H9 (cell line): ENCODE results near the gene SPAG17. TPM values are rescaled to one million over a fixed set of nuclear protein-coding genes. Genes with fewer than 3 reads are reported as not detected.

ENCODE experiments used
- DNase-seq: peaks from one replicate; pipeline ENCODE4 v3.0.0-alpha.2; 2017
- H2AFZ ChIP-seq: one replicate; pipeline ENCODE4 v1.6.1; 2013; ENCODE audit warnings: mild to moderate bottlenecking, low read length, control low read depth, moderate library complexity
- H2AK5ac ChIP-seq: 2 replicates; pipeline ENCODE4 v1.6.1; 2013; ENCODE audit warnings: low read length, control low read depth, mixed read lengths; ENCODE audit not compliant: insufficient read length
- H2BK120ac ChIP-seq: one replicate; pipeline ENCODE4 v1.6.1; 2013; ENCODE audit warnings: low read depth, mild to moderate bottlenecking, low read length, control low read depth, inconsistent platforms; ENCODE audit not compliant: poor library complexity, severe bottlenecking
- H2BK12ac ChIP-seq: 2 replicates; pipeline ENCODE4 v1.6.1; 2013; ENCODE audit warnings: low read length, control low read depth, mixed read lengths, low read depth; ENCODE audit not compliant: insufficient read length
- H2BK15ac ChIP-seq: 2 replicates; pipeline ENCODE4 v1.6.1; 2013; ENCODE audit warnings: low read depth, low read length, control low read depth
- H2BK20ac ChIP-seq: one replicate; pipeline ENCODE4 v1.6.1; 2013; ENCODE audit warnings: low read depth, mild to moderate bottlenecking, low read length, control low read depth, inconsistent platforms; ENCODE audit not compliant: poor library complexity, severe bottlenecking
- H2BK5ac ChIP-seq: 2 replicates; pipeline ENCODE4 v1.6.1; 2013; ENCODE audit warnings: low read length, control low read depth, mixed read lengths; ENCODE audit not compliant: insufficient read length
- H3K14ac ChIP-seq: 2 replicates; pipeline ENCODE4 v1.6.1; 2013; ENCODE audit warnings: low read length, control low read depth; ENCODE audit not compliant: insufficient read depth
- H3K18ac ChIP-seq: 2 replicates; pipeline ENCODE4 v1.6.1; 2013; ENCODE audit warnings: low read depth, mild to moderate bottlenecking, mixed read lengths, low read length, control low read depth; ENCODE audit not compliant: insufficient read length
- H3K23ac ChIP-seq: 2 replicates; pipeline ENCODE4 v1.6.1; 2013; ENCODE audit warnings: low read length, control low read depth, mixed read lengths, low read depth; ENCODE audit not compliant: insufficient read length
- H3K23me2 ChIP-seq: 2 replicates; pipeline ENCODE4 v1.6.1; 2013; ENCODE audit warnings: low read depth, mild to moderate bottlenecking, mixed read lengths, low read length, control low read depth; ENCODE audit not compliant: insufficient read length, poor library complexity, severe bottlenecking
- H3K27ac ChIP-seq: 2 replicates; pipeline ENCODE4 v1.5.1; 2013; ENCODE audit warnings: low read length, control low read depth, mixed read lengths, low read depth; ENCODE audit not compliant: insufficient read length
- H3K27me3 ChIP-seq: 2 replicates; pipeline ENCODE4 v1.6.1; 2013; ENCODE audit warnings: low read length, control low read depth, inconsistent platforms; ENCODE audit not compliant: insufficient read depth
- H3K4ac ChIP-seq: 2 replicates; pipeline ENCODE4 v1.6.1; 2013; ENCODE audit warnings: low read depth, mild to moderate bottlenecking, control low read depth, inconsistent platforms, low read length, moderate library complexity
- H3K4me1 ChIP-seq: 2 replicates; pipeline ENCODE4 v1.6.1; 2013; ENCODE audit warnings: low read length, control low read depth, inconsistent platforms; ENCODE audit not compliant: insufficient read depth
- H3K4me2 ChIP-seq: 2 replicates; pipeline ENCODE4 v1.6.1; 2013; ENCODE audit warnings: low read length, control low read depth, mixed read lengths; ENCODE audit not compliant: insufficient read length, insufficient read depth
- H3K56ac ChIP-seq: 2 replicates; pipeline ENCODE4 v1.6.1; 2013; ENCODE audit warnings: low read depth, mild to moderate bottlenecking, mixed read lengths, low read length, control low read depth; ENCODE audit not compliant: insufficient read length
- H3K79me1 ChIP-seq: 2 replicates; pipeline ENCODE4 v1.6.1; 2013; ENCODE audit warnings: low read depth, mild to moderate bottlenecking, moderate library complexity, low read length, control low read depth, inconsistent platforms; ENCODE audit not compliant: insufficient read depth, poor library complexity, severe bottlenecking
- H3K79me2 ChIP-seq: 2 replicates; pipeline ENCODE4 v1.6.1; 2013; ENCODE audit warnings: low read length, control low read depth, inconsistent platforms; ENCODE audit not compliant: insufficient read depth
- H3K9ac ChIP-seq: 2 replicates; pipeline ENCODE4 v1.6.1; 2013; ENCODE audit warnings: low read length, control low read depth, mixed read lengths; ENCODE audit not compliant: insufficient read length; ENCODE audit errors: extremely low read depth
- H3K9me3 ChIP-seq: one replicate; pipeline ENCODE4 v1.6.1; 2013; ENCODE audit warnings: low read depth, low read length, inconsistent platforms; ENCODE audit not compliant: control insufficient read depth
- H3T11ph ChIP-seq: one replicate; pipeline ENCODE4 v1.6.1; 2013; ENCODE audit warnings: mild to moderate bottlenecking, low read length, control low read depth, inconsistent platforms
- H4K20me1 ChIP-seq: one replicate; pipeline ENCODE4 v1.6.1; 2013; ENCODE audit not compliant: control insufficient read depth, insufficient read length, insufficient read depth
- H4K5ac ChIP-seq: 2 replicates; pipeline ENCODE4 v1.6.1; 2013; ENCODE audit warnings: low read depth, mild to moderate bottlenecking, mixed read lengths, low read length, control low read depth; ENCODE audit not compliant: insufficient read length
- H4K8ac ChIP-seq: replicated peaks from 2 replicates; pipeline ENCODE4 v1.6.1; 2013; ENCODE audit warnings: low read length, control low read depth, mixed read lengths, low read depth; ENCODE audit not compliant: insufficient read length
- H4K91ac ChIP-seq: 2 replicates; pipeline ENCODE4 v1.6.1; 2013; ENCODE audit warnings: low read depth, mild to moderate bottlenecking, moderate library complexity, mixed read lengths, low read length, control low read depth; ENCODE audit not compliant: insufficient read length
- H3K27ac Mint-ChIP-seq, 3 experiments: 2 replicates in 2 of 3; 3 replicates in 1 of 3; pipeline ENCODE4 v1.8.0; 2020 to 2021; ENCODE audit warnings: mixed read lengths in 3 of 3, mild to moderate bottlenecking in 1 of 3, moderate library complexity in 1 of 3
- H3K27me3 Mint-ChIP-seq: 2 replicates; pipeline ENCODE4 v1.8.0; 2021; ENCODE audit warnings: low read depth, mild to moderate bottlenecking, moderate library complexity, mixed read lengths
- H3K36me3 Mint-ChIP-seq, 3 experiments: 2 replicates in 2 of 3; 3 replicates in 1 of 3; pipeline ENCODE4 v1.8.0; 2020 to 2021; ENCODE audit warnings: low read depth in 3 of 3, mixed read lengths in 3 of 3; ENCODE audit not compliant: insufficient read depth in 1 of 3
- H3K4me1 Mint-ChIP-seq, 2 experiments: 2 replicates each; pipeline ENCODE4 v1.8.0; 2020; ENCODE audit warnings: mixed read lengths in 2 of 2
- H3K4me3 Mint-ChIP-seq, 2 experiments: 2 replicates in 1 of 2; 3 replicates in 1 of 2; pipeline ENCODE4 v1.8.0; 2020 to 2021; ENCODE audit warnings: mild to moderate bottlenecking in 2 of 2, mixed read lengths in 2 of 2, moderate library complexity in 1 of 2
- H3K9me3 Mint-ChIP-seq, 2 experiments: 2 replicates in 1 of 2; 3 replicates in 1 of 2; pipeline ENCODE4 v1.8.0; 2020; ENCODE audit warnings: mild to moderate bottlenecking in 2 of 2, mixed read lengths in 2 of 2, moderate library complexity in 1 of 2
- CTCF ChIP-seq: fragments of 200-600 bp; sonication (generic); conservative IDR thresholded peaks from 3 replicates; pipeline ENCODE4 v1.8.0; 2021; ENCODE audit warnings: antibody characterized with exemption, mild to moderate bottlenecking
- total RNA-seq: library from RNA; stranded (reverse); gene quantifications from 2 replicates; pipeline ENCODE4 v1.2.1, GENCODE V29; 2021

The SPAG17 gene
- total RNA-seq, 1 experiment from 2014 or later: 0.37 TPM

GRCh38 chr1:117919376-117919775, 265.7 kb downstream of the SPAG17 start:
- H4K8ac ChIP-seq: no peak overlapping the region
- H3K23me2 ChIP-seq: no peaks in the 10 kb centered on the region
- H3K4me2 ChIP-seq: no peak overlapping the region
- no peaks in the 10 kb centered on the region for H3K9me3 ChIP-seq
- no peaks in the 10 kb centered on the region for H4K20me1 ChIP-seq
- H3K79me1 ChIP-seq: no peaks in the 10 kb centered on the region
- H3K4ac ChIP-seq: no peak overlapping the region
- H3K27me3 ChIP-seq: no peaks in the 10 kb centered on the region
- Mint-ChIP-seq H3K4me3 (no peak overlapping the region), H3K27me3 (no peaks in the 10 kb centered on the region), H3K36me3 (peaks cover 33 to 51% (median 47%) of the 10 kb centered on the region in 3 experiments; a peak in 6 of 7 replicates), H3K9me3 (peaks cover 12 to 17% of the 10 kb centered on the region in 2 experiments; a peak in 4 of 5 replicates), H3K4me1 (peaks cover 0 to 7% of the 10 kb centered on the region in 2 experiments; a peak in 2 of 4 replicates), H3K27ac (no peak overlapping the region)
- H3K9ac ChIP-seq: no peak overlapping the region
- H2BK120ac ChIP-seq: no peak overlapping the region
- no peaks in the 10 kb centered on the region for H3K4me1 ChIP-seq
- no peak overlapping the region for H2AFZ ChIP-seq
- no peak overlapping the region for H3K18ac ChIP-seq
- no peak overlapping the region for H2BK12ac ChIP-seq
- H3K23ac ChIP-seq: no peak overlapping the region
- no peak overlapping the region for H4K5ac ChIP-seq
- no peak overlapping the region for H3K14ac ChIP-seq
- no peak overlapping the region for H3T11ph ChIP-seq
- no peak overlapping the region for H2BK20ac ChIP-seq
- DNase-seq: no peak
- no peak for TF ChIP-seq CTCF
- H3K27ac ChIP-seq: no peak overlapping the region
- no peaks in the 10 kb centered on the region; the same call in 1 of the 2 replicates for H3K79me2 ChIP-seq
- no peak overlapping the region for H3K56ac ChIP-seq
- no peak overlapping the region for H2BK5ac ChIP-seq
- H2BK15ac ChIP-seq: no peak overlapping the region
- no peak overlapping the region for H4K91ac ChIP-seq
- no peak overlapping the region for H2AK5ac ChIP-seq
